SK-MEL-5 (cell line): ENCODE results near the gene FARSB. TPM values are rescaled to one million over a fixed set of nuclear protein-coding genes. Genes with fewer than 3 reads are reported as not detected.

Source experiments
- DNase-seq: peaks from one replicate; pipeline ENCODE4 v3.0.0-alpha.2; 2016; ENCODE audit warnings: low read depth, low spot score
- in situ Hi-C: cut with HindIII; loops from 2 replicates; pipeline ENCODE4 v1.10.0; 2016; ENCODE audit warnings: low sequenced_read_pairs, high pct_unique_total_duplicates, low pct_unique_long_range_greater_than_20kb
- total RNA-seq: library from RNA; depleted of rRNA; stranded (reverse); fragments of >200 nt; shearing (Covaris generic); gene quantifications from 2 replicates; pipeline ENCODE4 v1.2.3, GENCODE V29; 2014

FARSB gene
- total RNA-seq, 1 experiment from 2014 or later: 35.2 TPM

- DNase-seq: no peak
- in situ Hi-C loops: no loop called here
Observed at GRCh38 chr2:222670191-222671038, 14.5 kb upstream of the FARSB start.

GRCh38 chr2:222669353-222669752, 13.5 kb upstream of the FARSB start:
- DNase-seq: no peak
- in situ Hi-C loops: no loop called here

DNA sequence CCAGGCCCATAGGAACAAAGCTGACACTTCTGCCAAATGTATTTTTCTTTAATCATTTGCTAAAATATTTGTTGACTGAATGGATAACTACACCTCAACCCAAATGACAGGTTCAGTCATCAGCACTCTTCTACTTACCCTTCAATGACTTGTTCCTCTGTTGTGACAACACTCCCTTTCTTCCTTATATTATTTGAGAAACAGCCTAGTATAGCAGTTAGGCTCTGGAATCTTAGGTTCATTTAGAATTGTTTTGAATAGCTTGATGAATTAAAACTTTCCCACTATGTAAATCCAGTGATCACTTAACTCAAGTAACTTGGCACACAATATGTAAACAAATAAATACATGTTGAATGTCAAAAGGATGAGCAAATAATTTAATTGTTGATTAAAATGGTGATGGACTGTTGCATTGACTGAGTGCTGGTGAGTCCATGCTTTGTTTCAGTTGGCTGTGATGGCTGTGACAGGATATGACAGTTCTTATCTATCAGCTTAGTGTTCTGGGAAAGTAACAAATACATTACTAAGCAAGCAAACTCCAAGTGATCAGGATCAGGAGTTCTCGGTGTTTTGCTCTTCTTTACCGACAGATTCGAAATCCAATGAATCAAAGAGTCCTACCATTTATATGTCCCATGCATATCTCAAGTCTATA, 12.7 kb upstream of the FARSB start:
- in situ Hi-C loops: no loop called here

DNA sequence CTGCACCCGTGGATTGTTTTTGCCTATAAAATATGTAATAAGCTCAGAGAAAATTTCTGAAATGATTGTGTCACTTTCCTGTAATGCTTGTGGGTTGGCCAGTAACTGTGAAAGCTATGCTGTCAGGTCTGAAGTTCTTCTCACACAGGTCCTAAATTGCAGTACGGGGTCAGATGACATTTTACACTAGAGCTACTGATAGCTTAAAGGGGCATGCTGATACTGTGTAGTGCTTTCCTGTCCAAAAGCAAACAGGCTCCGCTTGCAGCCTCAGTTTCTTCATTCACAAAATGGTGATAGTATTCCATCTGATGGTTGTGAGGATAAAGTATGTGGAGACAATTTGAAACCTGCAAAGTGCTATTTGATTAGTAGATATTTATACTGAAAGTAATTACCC, 7.6 kb upstream of the FARSB start:
- no peak for DNase-seq
- in situ Hi-C loops: no loop called here

More for the DNA sequence above, 12.7 kb upstream of the FARSB start:
- no peak for DNase-seq

DNA sequence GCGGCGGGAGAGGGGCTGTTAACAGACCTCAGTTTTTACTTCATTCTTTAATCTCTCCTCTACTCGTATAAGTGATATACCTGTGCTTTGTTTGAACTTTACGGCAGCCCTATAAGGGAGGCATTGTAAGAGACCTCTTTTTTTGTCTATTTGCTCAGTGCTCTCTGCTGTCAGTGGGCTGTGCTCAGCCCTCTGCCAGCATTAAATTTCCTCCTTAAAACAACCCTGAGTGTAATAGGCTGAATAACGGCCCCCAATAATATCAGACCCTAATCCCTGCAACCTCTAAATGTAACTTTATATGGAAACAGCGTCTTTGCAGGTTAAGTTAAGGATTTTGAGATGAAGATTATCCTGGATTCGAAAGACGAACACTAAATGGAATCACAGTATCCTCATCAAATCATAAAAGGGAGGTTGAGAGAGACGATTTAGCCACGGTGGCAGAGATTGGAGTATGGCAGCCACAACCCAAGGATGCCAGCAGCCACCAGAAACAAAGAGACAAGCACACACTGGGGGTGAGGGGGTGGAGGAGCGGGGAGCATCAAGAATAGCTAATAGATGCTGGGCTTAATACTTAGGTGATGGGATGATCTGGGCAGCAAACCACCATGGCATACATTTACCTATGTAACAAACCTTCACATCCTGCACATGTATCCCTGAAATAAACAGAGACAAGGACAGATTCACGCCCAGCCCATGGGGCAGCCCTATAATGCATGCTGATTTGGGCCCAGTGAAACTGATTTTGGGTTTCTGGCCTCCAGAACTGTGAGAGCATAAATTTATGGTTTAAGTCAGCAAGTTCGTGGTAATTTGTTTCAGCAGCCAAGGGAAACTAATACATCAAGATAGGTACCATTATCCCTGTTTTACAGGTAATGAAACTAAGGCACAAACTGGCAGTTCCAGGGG, 894 bp upstream of the FARSB start:
- in situ Hi-C loops: no loop called here
- no peak for DNase-seq

- in situ Hi-C loops: no loop called here
- no peak for DNase-seq
Observed at GRCh38 chr2:222653280-222653679, 2.6 kb downstream of the FARSB start.

GRCh38 chr2:222652491-222653255, 3.2 kb downstream of the FARSB start:
- in situ Hi-C loops: no loop called here

GRCh38 chr2:222651718-222652418, 4.0 kb downstream of the FARSB start:
- in situ Hi-C loops: no loop called here
- DNase-seq: no peak

More at GRCh38 chr2:222652491-222653255, 3.2 kb downstream of the FARSB start:
- no peak for DNase-seq

GRCh38 chr2:222649801-222650200, 6.1 kb downstream of the FARSB start:
- DNase-seq: no peak
- in situ Hi-C loops: no loop called here

- no peak for DNase-seq
- in situ Hi-C loops: no loop called here
Observed at GRCh38 chr2:222646008-222646407, 9.9 kb downstream of the FARSB start.

DNA sequence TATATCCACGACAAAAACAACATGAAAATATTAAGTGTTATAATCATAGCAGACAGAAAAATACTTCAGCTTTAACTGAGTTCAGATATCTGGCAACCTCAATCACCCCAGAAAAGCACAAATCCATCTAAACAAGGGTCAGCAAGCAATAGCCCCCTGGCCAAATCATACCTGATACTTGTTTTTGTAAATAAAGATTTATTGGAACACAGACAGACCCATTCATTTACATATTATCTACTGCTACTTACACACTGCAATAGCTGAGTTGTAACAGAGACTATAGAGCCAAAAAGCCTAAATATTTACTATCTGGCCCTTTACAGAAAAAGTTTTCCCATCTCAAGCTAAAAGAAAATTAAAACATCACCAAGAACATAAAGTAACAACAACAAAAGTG, 12.8 kb downstream of the FARSB start:
- in situ Hi-C loops: no loop called here

DNA sequence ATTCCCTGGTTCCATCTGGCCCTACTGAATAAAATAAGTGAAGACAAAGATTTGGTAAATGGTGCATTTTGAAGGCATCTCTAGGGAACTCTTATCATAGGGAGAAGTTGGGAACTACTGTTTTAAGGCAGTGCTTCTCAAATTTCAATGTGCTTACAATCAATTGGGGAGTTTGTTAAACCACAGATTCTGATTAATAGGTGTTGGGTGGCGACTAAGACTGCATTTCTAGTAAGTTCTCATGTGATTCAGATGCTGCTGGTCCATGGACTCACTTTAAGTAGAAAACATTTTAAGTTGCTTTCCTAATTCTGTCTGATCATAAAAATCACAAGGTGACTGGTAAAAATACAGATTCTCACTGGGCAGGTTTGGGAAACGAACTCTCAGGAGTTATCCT, 14.6 kb downstream of the FARSB start:
- in situ Hi-C loops: no loop called here
- no peak for DNase-seq

More for the DNA sequence above, 12.8 kb downstream of the FARSB start:
- DNase-seq: no peak

DNA sequence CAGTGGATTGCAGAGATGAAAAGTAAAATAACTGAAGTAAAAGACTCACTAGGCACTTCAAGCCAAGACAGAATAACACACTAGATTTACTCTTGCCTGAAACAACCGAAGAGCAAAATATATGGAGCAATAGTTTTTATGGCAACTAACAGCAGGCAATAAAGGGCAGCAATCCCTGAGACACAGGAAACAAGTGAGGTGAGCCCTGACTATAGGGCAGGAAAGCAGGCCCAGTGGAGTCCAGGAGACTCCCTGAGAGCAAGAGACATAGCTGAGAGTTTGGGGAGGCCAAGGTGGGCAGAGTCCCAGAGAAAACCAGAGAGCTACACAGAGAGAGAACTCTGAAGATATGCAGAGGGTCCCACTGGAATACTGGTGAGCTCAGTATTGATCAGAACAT, 18.8 kb downstream of the FARSB start:
- in situ Hi-C loops: no loop called here
- no peak for DNase-seq

DNA sequence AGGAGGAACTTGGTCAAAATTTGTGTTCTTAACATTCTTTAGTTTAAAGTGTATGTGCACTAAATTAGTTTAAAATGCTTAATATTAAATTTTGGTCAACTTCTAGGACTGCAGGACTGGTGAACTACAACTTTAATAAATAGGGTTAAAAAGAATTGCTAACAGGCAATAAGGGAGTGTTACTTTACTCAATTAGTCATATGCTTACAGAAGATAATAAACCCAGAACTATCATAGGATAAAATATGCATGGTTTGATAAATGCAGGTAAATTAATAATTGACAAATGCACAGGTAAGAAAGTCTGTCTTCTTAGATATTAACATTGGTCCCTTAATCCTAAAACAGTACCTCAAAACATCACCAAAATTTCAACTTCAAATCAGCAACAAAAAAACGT, 20.6 kb downstream of the FARSB start:
- no peak for DNase-seq
- in situ Hi-C loops: no loop called here

DNA sequence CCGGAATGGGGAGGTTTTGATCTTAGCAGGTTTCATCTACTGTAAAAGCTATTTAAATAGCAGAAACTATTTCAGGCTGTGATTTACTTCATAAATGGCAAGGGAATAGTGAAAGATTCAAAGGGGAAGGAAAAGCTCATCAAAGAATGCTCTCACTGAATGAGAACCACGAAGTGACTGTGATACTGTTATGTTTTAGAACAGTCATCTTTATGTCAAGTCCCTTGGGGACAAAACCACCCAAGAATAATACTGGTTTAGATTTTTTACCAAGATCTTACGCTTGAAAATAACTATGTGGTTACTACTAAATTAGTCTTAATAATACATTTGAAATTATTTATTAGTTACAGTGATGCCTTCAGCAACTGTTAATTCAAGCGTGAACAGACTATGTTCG, 28.1 kb downstream of the FARSB start:
- in situ Hi-C loops: no loop called here

DNA sequence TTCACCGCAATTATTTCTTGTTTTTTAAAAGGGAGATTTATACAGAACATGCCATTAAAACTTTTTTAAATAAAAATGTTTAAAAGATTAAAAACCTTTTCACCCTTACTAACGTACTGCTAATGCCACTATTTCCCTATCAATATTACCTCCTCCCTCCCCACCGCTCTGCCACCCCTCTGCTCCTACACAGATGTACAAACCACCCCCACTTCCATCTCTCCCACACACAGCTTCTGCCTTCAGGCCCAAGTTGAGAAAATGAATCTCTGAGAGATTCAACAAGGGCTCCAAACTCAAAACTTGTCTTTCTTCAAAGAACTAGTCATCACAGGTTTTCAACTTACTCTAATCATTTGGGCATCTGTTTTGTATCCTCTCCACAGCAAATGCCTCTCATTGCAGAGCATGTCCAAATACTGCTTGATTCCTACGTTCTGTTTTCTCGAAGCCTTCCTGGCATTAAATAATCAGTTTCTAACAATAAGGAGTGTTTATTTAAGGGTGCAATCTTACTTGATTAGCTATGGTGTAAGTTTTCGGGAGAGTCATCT, 32.1 kb downstream of the FARSB start:
- in situ Hi-C loops: no loop called here
- no peak for DNase-seq

More for the DNA sequence above, 28.1 kb downstream of the FARSB start:
- DNase-seq: no peak

- DNase-seq: no peak
- in situ Hi-C loops: no loop called here
Observed at GRCh38 chr2:222622910-222623309, 33.0 kb downstream of the FARSB start.
